K562 (cell line): Measurements from ENCODE around the gene CRY2.

Experiments
- CEBPB ChIP-seq: fragments of 450-650 bp; IDR thresholded peaks from 2 replicates; pipeline ENCODE4 v1.6.1; 2016; ENCODE audit warnings: missing genetic modification characterization, missing compliant biosample characterization
- CTCF ChIP-seq, 3 experiments: IDR thresholded peaks in 2 of 3; conservative IDR thresholded peaks in 1 of 3; 2 replicates each; pipeline ENCODE4 v1.5.1; 2011 to 2012; ENCODE audit warnings: low read length in 3 of 3, mild to moderate bottlenecking in 3 of 3, control low read depth in 2 of 3, improper control_type of control experiment in 1 of 3, inconsistent platforms in 1 of 3, low read depth in 1 of 3, mixed read lengths in 1 of 3, moderate library complexity in 1 of 3; ENCODE audit not compliant: insufficient read depth in 2 of 3
- HOXB6 ChIP-seq: fragments of 250-450 bp; sonication (Bioruptor Pico); IDR thresholded peaks from 2 replicates; pipeline ENCODE4 v1.5.1; 2022; ENCODE audit warnings: mild to moderate bottlenecking, borderline replicate concordance
- MEF2D ChIP-seq: conservative IDR thresholded peaks from 2 replicates; pipeline ENCODE4 v1.6.1; 2016; ENCODE audit warnings: low read depth, missing genetic modification characterization, missing compliant biosample characterization
- MEIS2 ChIP-seq: fragments of 450-650 bp; IDR thresholded peaks from 2 replicates; pipeline ENCODE4 v1.6.1; 2014; ENCODE audit warnings: mild to moderate bottlenecking; ENCODE audit not compliant: partially characterized antibody
- NCOA1 ChIP-seq: fragments of 450-650 bp; IDR thresholded peaks from 2 replicates; pipeline ENCODE4 v1.6.1; 2016; ENCODE audit warnings: low read depth
- NFIC ChIP-seq: fragments of 450-650 bp; IDR thresholded peaks from 2 replicates; pipeline ENCODE4 v1.6.1; 2017; ENCODE audit warnings: mild to moderate bottlenecking, inconsistent platforms
- STAG1 ChIP-seq: sonication (generic); formaldehyde crosslinking; IDR thresholded peaks from 2 replicates; pipeline ENCODE4 v1.5.0; 2020; ENCODE audit warnings: missing genetic modification reagents, borderline replicate concordance
- TRIM24 ChIP-seq, 2 experiments: fragments of 450-650 bp; IDR thresholded peaks; 2 replicates each; pipeline ENCODE4 v1.6.1; 2016
- U2AF1 ChIP-seq: fragments of 200-400 bp; formaldehyde crosslinking; optimal IDR thresholded peaks from 2 replicates; pipeline ENCODE3; 2017; ENCODE audit warnings: mild to moderate bottlenecking, low read depth, low read length, moderate library complexity
- YY1 ChIP-seq, 3 experiments: IDR thresholded peaks; 2 replicates each; pipeline ENCODE4 v1.6.1; 2011; ENCODE audit warnings: low read length in 2 of 3, mild to moderate bottlenecking in 2 of 3, moderate library complexity in 2 of 3, borderline replicate concordance in 1 of 3, control low read depth in 1 of 3, low read depth in 1 of 3; ENCODE audit not compliant: insufficient read depth in 3 of 3, insufficient replicate concordance in 2 of 3, control insufficient read depth in 1 of 3, insufficient read length in 1 of 3; ENCODE audit errors: extremely low read depth in 1 of 3
- TF ChIP-seq, protein P1 (sequence below), 2 experiments: fragments of 450-650 bp in 1 of 2; sonication (generic) in 1 of 2; formaldehyde crosslinking in 1 of 2; IDR thresholded peaks in 1 of 2; conservative IDR thresholded peaks in 1 of 2; 2 replicates each; pipeline versions ENCODE4 v1.6.1 to v1.8.1; 2016 to 2023; ENCODE audit warnings: mild to moderate bottlenecking in 2 of 2, moderate library complexity in 2 of 2, inconsistent platforms in 1 of 2, missing genetic modification reagents in 1 of 2

GRCh38 chr11:45804761-45805304 lies 42.4 kb upstream of the CRY2 start, which contains the start of gene SLC35C1:
- TF ChIP-seq YY1 (IDR thresholded peaks at IDR 0.05; ENCODE audit: borderline replicate concordance in 1 of 3, control insufficient read depth in 1 of 3, extremely low read depth in 1 of 3, insufficient read depth in 3 of 3, insufficient read length in 1 of 3, insufficient replicate concordance in 2 of 3, low read depth in 1 of 3, low read length in 2 of 3) (peak in 2 of 3 experiments; percentile 37 to 60), TRIM24 (IDR thresholded peaks at IDR 0.05) (no peak), U2AF1 (no peak), CTCF (IDR thresholded peaks at IDR 0.05 in 2 of 3, conservative IDR thresholded peaks at IDR 0.05 in 1 of 3; ENCODE audit: insufficient read depth in 2 of 3, low read depth in 1 of 3, low read length in 3 of 3) (peak in 2 of 3 experiments; percentile 34 to 42; a peak in 3 of 6 replicates), NFIC (no peak), CEBPB (tag) (no peak), MEF2D (tag) (no peak), MEIS2 (peak; percentile 43), STAG1 (CRISPR knock-in tag) (no peak), NCOA1 (no peak), HOXB6 (CRISPR knock-in tag) (no peak)
- TF ChIP-seq, protein P1, sequence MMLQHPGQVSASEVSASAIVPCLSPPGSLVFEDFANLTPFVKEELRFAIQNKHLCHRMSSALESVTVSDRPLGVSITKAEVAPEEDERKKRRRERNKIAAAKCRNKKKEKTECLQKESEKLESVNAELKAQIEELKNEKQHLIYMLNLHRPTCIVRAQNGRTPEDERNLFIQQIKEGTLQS (IDR thresholded peaks at IDR 0.05): no peak
- TF ChIP-seq, protein P1 (CRISPR knock-in tag; conservative IDR thresholded peaks at IDR 0.05): no peak
